HG03159 (cell line): ENCODE measurements around the gene KDM2B.

ENCODE experiments used
- ATAC-seq: cut with Tn5 transposase; IDR thresholded peaks from one replicate; pipeline ENCODE4 v1.9.1; 2021; ENCODE audit warnings: mild to moderate bottlenecking, moderate library complexity; ENCODE audit not compliant: unreplicated experiment

KDM2B gene

DNA sequence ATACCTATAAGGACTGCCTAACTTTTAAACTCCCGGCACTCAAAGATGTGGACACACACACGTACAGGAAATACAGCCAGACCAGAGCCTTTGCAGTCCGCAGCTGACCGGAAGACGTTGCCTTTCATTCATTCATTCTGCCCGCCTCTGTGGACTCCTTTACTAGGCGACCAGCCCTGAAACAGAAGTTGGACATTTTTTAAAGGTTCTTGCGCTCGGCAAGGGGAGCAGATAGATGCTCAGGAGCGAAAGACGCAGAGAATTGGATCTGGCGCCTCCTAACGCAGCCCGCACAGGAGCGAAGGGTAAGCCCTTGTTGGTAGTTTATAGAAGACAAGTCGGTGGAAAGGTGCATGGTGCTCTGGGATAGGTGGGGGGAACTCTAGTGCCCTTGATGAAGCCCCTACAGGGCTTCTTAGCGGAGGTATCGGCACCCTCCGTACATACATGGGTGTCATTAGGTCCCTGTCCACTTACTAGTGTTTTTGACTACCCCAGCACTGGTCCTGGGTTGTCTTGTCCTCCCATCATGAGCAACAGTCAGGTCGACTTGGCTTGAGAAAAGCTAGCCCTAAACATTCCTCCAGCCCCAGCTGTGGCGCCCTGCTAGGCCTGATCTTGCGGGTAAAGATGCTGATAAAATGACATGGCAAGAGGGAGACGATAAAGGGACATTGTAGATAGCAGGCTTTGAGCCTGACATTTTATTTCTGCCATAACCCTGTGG is at the start of gene KDM2B:
KDM2B (minus strand) TSS at position 65 of the 727 bp plus-strand sequence. CDS start 112 bp downstream, outside the sequence.
- ATAC-seq = no peak

DNA sequence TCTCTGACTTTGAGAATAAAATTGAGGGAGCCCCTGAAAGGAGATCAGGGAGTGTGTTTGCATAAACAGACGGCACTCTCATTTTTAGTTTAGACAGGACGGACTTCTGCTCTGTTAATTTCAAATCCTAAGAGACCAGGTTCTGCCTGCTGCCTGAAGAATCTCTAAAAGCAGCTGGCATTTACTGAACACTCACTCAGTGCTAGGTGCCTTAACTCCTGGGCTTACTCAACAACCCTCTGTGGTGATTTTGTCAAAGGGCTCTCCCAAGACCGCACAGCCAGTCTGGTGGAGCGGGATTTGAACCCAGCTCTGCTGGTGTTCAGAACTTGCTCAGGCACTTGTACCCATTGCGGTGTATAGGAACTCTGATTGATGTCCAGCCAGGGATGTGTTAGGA is 47.7 kb upstream of the KDM2B start:
- ATAC-seq = no peak

DNA sequence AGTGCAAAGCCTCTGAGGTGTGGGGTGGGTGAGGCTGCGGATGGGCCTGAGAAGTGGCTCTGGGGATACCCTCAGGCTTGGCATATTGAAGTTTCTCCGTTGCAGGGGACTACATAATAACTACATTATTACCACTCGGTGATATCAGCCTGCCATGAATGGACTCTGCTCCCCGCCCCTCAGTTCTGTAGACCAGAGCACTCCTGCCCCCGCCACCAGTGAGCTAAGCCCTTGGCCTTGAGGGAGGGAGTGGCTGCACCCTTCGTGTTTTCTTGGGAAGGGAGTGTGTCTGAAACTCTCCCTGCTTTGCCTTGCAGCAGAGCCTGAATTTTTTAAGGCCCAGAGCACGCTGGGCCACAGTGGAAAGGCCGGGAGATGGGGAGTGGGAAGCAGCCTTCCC is 47.2 kb upstream of the KDM2B start:
- no peak for ATAC-seq

DNA sequence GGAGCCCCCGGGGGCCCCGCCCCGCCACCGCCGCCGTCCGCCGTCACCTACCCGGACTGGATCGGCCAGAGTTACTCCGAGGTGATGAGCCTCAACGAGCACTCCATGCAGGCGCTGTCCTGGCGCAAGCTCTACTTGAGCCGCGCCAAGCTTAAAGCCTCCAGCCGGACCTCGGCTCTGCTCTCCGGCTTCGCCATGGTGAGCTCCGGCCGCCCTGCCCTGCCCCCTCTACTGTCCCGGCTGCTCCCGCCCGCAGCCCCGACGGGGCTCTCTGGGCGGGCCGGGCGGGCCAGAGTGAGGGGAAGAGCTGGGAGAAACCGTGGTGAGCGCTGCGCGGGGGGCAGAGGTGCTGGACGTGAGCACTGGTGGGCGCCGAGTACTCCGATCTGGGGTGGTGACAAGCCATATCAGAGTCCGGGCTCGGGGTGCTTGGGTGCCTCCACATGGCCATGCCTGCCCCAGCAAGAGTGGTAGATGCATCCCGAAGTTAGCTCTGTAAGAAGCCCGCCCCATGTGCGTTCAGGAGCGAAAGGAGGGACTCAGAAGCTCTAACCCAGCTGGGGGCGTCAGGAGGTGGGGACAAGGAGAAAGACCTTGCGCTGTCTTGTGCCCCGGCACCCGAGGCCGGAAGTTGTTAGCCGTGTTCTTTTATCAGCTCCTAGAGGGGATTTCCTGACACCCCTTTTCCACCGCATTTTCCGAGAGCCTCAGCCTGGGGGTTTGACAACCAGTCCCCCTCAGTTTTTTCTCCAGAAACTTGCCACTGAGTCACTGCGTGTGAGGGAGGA is 46.2 kb upstream of the KDM2B start:
- peak; percentile 30 for ATAC-seq

DNA sequence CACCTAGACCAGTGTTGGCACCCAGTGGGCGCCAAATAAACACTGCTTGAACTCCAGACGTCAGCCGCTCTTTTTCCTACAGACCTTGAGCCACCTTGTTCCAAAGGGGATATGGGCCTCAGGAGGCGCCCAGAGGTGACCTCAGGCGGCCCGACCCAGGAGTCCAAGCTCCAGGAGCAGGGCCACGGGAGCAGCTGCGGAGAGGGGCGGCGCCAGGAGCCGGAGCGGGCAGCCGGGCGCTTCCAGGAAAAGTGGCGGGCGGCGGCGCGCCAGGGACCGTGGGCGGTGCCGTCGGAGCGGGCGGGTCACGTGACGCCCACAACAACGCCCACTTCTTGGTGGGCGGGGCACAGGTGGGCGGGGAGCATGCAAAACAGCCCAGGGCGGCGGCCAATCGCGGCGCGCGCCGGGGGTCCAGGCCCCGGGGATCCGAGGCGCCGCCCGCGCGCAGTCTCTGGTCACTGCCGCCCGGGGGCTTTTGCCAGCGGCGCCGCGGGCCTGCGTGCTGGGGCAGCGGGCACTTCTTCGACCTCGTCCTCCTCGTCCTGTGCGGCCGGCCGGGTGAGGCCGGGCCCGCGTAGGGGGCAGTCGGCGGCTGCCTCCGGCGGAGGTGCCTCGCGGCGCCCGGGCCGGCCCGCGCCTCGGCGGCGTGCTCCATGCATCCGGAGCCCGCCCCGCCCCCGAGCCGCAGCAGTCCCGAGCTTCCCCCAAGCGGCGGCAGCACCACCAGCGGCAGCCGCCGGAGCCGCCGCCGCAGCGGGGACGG is 45.4 kb upstream of the KDM2B start, which contains the start of gene ORAI1:
ORAI1 (plus strand) TSS at position 444 of the 766 bp plus-strand sequence.
- peak; percentile 70 for ATAC-seq

DNA sequence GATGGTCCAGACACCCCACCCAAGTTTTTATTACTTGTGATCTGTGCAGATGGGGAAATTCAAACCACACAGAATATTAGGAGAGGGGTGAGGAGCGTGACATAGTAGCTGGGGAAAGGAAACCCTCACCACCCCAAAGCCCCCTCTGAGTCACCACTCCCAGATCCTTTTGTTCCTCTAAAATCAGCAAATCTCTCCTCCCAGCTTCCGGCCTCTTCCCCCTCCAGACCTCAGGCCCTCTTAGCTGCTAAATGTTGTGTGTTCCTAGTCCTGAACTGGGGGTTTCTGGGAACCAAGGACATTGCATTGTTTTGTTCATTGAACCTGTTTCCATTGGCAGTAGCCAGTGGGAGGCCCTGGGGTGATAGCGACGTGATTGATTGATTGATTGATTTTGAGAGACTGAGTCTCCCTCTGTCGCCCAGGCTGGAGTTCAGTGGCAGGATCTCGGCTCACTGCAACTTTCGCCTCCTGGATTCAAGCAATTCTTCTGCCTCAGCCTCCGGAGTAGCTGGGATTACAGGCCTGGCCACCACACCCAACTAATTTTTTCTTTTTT is 39.6 kb upstream of the KDM2B start:
- ATAC-seq = no peak

DNA sequence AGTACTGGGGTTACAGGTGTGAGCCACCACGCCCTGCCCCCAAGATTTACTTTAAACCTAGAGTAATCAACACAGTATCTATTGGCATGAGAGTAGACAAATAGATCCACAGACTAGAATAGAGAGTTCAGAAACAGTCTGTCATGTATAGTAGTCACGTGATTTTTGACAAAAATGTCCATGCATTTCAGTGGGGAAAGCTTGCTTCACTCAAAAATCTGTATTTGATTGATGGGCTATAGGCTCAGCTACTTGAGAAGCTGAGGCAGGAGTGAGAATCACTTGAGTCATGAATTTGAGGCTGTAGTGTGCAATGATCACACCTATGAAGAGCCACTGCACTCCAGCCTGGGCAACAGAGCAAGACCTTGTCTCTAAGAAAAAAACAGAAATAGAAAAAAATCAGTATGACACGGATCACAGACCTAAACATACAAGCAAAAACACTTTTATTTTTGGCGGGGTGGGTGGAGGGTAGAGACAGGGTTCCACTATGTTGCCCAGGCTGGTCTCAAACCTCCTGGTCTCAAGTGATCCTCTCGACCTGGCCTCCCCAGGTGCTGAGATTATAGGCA is 37.9 kb upstream of the KDM2B start:
- ATAC-seq = no peak

DNA sequence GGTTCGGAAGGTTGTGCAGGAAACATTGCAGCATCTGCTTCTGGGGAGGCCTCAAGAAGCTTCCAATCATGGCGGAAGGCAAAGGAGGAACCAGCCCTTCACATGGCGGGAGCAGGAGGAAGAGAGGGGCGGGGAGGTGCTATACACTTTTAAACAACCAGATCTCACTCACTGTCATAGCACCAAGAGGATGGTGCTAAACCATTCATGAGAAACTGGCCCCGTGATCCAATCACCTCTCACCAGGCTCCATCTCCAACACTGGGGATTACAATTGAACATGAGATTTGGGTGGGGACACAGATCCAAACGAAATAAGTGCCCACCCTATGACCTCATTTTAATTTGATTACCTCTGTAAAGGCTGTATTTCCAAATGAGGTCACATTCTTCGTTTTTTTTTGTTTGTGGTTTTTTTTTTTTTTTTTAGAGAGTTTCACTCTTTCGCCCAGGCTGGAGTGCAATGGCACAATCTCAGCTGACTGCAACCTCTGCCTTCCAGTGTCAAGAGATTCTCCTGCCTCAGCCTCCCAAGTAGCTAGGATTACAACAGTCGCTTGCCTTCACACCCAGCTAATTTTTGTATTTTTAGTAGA is 34.1 kb upstream of the KDM2B start:
- ATAC-seq = no peak

DNA sequence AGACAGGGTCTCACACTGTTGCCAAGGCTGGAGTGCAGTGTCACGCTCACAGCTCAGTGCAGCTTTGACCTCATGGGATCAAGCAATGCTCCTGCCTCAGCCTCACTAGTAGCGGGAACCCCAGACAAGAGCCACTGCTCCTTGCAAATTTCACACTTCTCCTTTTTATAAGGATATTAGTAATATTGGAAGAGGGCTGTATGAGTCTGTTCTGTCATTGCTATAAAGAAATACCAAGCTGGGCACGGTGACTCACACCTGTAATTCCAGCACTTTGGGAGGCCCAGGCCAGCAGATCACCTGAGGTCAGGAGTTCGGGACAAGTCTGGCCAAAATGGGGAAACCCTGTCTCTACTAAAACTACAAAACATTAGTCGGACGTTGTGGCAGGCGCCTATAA is 32.6 kb upstream of the KDM2B start:
- no peak for ATAC-seq

DNA sequence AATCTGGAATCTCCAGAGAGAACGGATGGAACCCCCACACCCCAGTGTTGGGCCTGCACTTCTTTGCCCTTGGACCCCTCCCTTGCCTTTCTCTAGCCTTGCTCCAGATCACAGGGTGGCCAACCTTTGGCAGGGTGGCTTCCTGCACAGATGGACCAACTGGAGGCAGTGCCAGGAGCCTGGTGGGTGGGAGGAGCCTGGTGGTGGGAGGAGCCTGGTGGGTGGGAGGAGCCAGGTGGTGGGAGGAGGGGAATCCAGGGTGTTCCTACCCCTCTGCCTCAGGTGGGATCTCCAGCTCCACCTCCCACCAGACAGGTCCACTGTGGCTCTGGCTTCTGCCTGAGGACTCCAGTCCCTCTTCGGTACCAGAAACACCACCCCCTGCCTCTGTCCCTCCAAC is 30.5 kb upstream of the KDM2B start:
- ATAC-seq = no peak

DNA sequence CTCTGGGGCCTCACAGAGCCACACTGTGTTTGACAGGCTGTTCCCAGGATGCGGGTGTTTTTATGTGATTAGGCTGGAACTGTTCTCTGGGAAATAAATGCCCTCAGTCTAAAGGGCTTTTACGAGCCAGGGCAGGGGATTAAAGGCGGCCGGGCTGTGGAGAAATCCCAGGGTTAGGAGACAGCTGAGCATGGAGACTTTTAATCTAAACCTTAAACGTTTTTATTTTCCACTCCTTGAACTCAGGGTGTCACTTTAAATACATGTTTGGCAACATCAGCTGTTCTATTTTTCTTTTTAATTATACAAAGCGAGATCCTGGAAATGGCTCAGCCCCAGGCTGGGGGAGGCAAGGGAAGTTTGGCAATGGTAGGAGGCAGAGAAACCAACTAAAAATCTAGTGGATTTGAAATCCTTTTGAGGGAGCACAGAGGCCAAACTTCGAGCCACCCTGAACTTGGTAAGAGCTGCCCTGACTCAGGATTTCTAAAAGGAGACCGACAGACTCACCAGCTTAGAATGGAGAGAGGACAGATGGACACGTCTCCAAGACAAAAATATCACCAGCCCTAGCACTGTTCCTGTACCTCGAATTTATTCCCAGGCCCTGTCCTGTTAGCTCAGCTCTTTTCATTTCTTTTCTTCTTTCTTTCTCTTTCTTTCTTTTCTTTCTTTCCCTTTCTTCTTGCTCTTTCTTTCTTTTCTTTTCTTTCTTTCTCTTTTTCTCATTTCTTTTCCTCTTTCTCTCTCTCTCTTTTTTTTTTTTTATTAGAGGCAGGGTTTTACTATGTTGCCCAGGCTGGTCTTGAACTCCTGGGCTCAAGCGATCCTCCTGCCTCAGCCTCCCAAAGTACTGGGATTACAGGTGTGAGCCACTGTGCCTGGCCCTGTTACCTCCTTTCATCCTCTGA is 29.7 kb upstream of the KDM2B start:
- no peak for ATAC-seq

DNA sequence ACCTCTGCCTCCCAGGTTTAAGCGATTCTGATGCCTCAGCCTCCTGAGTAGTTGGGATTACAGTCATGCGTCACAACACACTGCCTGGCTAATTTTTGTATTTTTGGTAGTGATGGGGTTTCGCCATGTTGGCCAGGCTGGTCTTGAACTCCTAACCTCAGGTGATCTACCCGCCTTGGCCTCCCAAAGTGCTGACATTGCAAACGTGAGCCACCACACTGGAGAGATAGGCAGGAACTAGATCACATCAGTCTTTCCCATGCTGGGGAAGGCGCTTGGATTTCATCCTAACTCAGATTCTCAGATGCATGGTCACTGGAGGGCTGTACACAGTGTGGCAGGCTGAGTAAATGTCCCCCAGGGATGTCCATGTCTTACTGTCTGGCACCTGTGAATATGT is 27.5 kb upstream of the KDM2B start:
- ATAC-seq = no peak

DNA sequence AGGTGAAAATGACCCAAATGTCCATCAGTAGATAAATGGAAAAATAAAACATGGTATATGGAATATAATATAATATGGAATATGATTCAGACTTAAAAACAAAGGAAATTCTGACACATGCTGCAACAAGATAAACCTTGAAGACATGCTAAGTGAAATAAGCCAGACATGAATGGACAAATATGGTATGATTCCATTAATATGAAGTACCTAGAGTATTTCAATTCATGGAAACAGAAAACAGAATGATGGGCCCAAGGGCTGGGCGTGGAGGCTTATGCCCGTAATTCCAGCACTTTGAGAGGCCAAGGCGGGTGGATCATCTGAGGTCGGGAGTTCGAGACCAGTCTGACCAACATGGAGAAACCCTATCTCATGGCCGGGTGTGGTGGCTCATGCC is 22.8 kb upstream of the KDM2B start:
- no peak for ATAC-seq

DNA sequence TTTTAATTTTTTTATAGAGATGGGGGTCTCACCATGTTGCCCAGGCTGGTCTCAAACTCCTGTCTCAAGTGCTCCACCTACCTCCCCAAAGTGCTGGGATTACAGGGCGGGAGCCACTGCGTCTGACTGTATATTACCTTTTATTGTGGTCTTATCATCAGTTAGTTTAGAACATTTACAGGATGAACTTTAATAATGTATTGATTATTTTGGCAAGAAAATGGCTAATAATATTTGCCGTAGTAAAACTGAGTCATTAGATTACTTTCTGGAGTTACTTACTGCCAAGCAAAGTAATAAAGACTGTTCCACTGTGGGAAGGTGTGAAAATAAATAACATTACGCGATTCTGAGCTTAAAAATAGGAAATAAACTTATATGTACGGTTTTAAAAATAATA is 21.9 kb upstream of the KDM2B start:
- ATAC-seq = no peak

DNA sequence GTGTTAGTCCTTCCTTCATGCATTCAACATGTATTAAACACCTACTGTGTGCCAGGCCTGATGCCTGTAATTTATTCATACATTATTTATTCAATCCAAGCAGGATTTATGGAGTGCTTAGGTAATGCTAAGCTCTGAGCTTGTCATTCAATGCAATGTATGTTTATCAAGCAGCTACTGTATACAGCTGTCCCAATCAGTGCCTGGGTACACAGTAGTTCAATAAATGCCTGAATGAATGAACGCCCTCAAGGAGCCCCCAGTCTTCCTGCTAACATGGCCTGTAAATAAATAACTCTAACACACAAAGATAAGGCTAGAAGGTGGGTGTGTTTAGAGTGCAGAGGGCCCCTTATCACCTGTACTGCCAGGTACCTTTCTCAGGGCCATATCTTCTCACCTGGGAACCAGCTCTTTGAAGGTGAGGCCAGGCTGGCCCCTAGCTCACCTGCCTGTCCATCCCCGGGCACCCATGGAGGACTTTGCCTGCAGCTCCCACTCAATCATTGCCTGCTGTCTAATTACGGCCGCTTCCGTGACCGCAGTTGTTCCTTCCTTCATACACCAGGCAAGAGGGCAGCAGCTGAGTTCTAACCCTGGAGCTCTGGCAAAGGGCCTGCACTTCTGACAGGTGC is 20.0 kb upstream of the KDM2B start:
- no peak for ATAC-seq

DNA sequence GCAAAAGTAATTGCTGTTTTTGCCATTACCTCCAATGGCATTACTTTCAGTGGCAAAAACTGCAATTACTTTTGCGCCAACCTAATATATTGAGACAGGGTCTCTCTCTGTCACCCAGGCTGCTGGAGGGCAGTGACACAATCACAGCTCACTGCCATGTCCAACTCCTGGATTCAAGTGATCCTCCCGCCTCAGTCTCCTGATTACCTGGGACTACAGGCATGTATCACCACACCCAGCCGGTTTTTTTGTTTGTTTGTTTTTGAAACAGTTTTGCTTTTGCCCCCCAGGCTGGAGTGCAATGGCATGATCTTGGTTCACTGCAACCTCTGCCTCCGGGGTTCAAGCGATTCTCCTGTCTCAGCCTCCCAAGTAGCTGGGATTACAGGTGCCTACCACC is 15.7 kb upstream of the KDM2B start:
- ATAC-seq = no peak

DNA sequence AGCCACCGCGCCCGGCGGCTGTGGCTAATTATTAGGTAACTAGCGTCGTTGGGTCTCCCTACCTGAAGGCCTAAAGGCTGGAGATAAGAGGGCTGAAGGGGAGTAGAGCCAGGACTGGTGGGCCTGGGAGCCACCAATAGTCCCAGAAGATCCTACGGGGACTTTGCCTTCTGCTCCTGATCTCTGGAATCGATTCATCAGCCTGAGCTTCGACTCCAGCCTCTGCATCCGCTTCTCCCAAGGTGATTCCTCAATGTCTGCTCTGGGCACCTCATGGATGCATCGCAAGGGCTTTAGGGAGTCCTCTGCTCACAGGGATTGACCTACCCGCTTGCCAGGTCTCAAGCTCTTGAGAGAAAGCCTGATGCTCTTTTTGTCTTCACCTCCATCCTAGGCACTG is 14.7 kb upstream of the KDM2B start:
- no peak for ATAC-seq

DNA sequence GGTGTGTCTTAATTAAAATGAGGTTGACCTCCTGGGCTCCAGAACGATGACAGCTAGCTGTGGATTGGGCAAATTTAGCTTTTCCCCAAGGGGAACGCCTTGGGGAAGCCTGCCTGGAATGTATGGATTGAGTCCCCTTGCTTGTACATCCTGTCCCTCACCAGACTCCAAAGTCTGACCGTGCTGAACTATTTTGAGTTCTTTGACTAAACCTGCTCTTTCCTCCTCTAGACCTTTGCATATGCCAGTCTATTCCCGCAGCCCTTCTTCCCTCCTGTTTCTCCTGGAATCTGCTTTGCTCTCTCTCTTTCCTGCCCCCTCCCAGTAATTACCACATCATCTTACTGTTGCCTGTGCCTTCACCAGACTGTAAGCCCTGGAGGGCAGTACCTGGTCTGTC is 11.5 kb upstream of the KDM2B start:
- ATAC-seq = no peak
